HepG2 (cell line): ENCODE measurements around the gene SRSF7. TPM values are rescaled to one million over a fixed set of nuclear protein-coding genes. Genes with fewer than 3 reads are reported as not detected.

Experiments used
- ATAC-seq: fragments of 200-7000 bp; cut with Tn5 transposase; 3 replicates; pipeline ENCODE4 v1.9.1; 2020; ENCODE audit warnings: mild to moderate bottlenecking, moderate library complexity
- BruUV-seq: library from RNA; stranded (reverse); fragments of 400-500 nt; replicated peaks from 2 replicates; lab custom pipeline; 2021; lab: Mats Ljungman, UMichigan
- CTCF ChIA-PET: fragments of 300-600 bp; formaldehyde crosslinking; extraction: SDS; loops from one replicate; lab custom pipeline; 2021; ENCODE audit warnings: low total read pairs, inconsistent platforms, low intra/inter-chr PET ratio; lab: Yijun Ruan, JAX
- POLR2A ChIA-PET: fragments of 350-600 bp; sonication (Branson Sonifier 250); formaldehyde crosslinking; loops from one replicate; lab custom pipeline; 2020; ENCODE audit warnings: antibody characterized with exemption, inconsistent platforms; lab: Yijun Ruan, JAX
- DNase-seq: peaks from one replicate; pipeline ENCODE4 v3.0.0-alpha.2; 2015; ENCODE audit warnings: low spot score
- FAIRE-seq: peaks from 3 replicates; lab custom pipeline; 2011; peaks lifted over from hg19 to GRCh38; lab: Jason Lieb, UNC
- H2AFZ ChIP-seq: one replicate; pipeline ENCODE4 v1.6.1; 2011; ENCODE audit warnings: low read length, inconsistent platforms
- H3K27ac ChIP-seq: fragments of 300-600 bp; 3 replicates; pipeline ENCODE4 v1.8.0; 2011; ENCODE audit warnings: mixed run types, mild to moderate bottlenecking, mixed read lengths, low read length, inconsistent platforms; ENCODE audit not compliant: insufficient read depth; ENCODE audit errors: extremely low read length
- H3K27me3 ChIP-seq, 2 experiments: fragments of 200-600 bp in 1 of 2; 2 replicates in 1 of 2; 3 replicates in 1 of 2; pipeline versions ENCODE4 v1.6.0 to v1.8.0; 2011; ENCODE audit warnings: low read length in 2 of 2, mild to moderate bottlenecking in 2 of 2, moderate library complexity in 2 of 2, inconsistent platforms in 1 of 2; ENCODE audit not compliant: insufficient read depth in 2 of 2, control insufficient read depth in 1 of 2
- H3K36me3 ChIP-seq, 2 experiments: fragments of 200-600 bp in 1 of 2; replicated peaks in 1 of 2; 2 replicates in 1 of 2; 3 replicates in 1 of 2; pipeline versions ENCODE4 v1.5.1 to v1.8.0; 2011; ENCODE audit warnings: low read length in 2 of 2, inconsistent platforms in 1 of 2; ENCODE audit not compliant: insufficient read depth in 2 of 2, control insufficient read depth in 1 of 2
- H3K4me1 ChIP-seq: 2 replicates; pipeline ENCODE4 v1.5.1; 2012; ENCODE audit warnings: low read length, inconsistent platforms; ENCODE audit not compliant: insufficient read depth
- H3K4me2 ChIP-seq: 2 replicates; pipeline ENCODE4 v1.6.0; 2011; ENCODE audit warnings: low read depth, low read length, inconsistent platforms
- H3K4me3 ChIP-seq, 3 experiments: fragments of 200-600 bp in 1 of 3; sonication (generic), shearing (Covaris generic) in 1 of 3; replicated peaks in 1 of 3; 2 replicates each; pipeline ENCODE4 v1.5.1; 2011 to 2016; ENCODE audit warnings: low read length in 3 of 3, inconsistent platforms in 2 of 3, low read depth in 2 of 3, mild to moderate bottlenecking in 2 of 3, control low read depth in 1 of 3, mixed read lengths in 1 of 3; ENCODE audit not compliant: insufficient read depth in 1 of 3
- H3K79me2 ChIP-seq: one replicate; pipeline ENCODE4 v1.6.1; 2011; ENCODE audit warnings: low read length, inconsistent platforms; ENCODE audit not compliant: insufficient read depth
- H3K9ac ChIP-seq: 2 replicates; pipeline ENCODE4 v1.6.0; 2011; ENCODE audit warnings: mild to moderate bottlenecking, low read depth, low read length, inconsistent platforms; ENCODE audit not compliant: insufficient read depth
- H3K9me3 ChIP-seq: 2 replicates; pipeline ENCODE4 v1.5.1; 2012; ENCODE audit warnings: mild to moderate bottlenecking, low read length
- H4K20me1 ChIP-seq: 2 replicates; pipeline ENCODE4 v1.6.0; 2011; ENCODE audit warnings: inconsistent platforms, mild to moderate bottlenecking, low read length, moderate library complexity; ENCODE audit not compliant: insufficient read depth
- MTERF4 ChIP-seq: sonication (generic); formaldehyde crosslinking; IDR thresholded peaks from 2 replicates; pipeline ENCODE4 v1.8.0; 2023; ENCODE audit warnings: mild to moderate bottlenecking, missing genetic modification reagents
- POLR2AphosphoS2 ChIP-seq: IDR thresholded peaks from 2 replicates; pipeline ENCODE4 v1.6.1; 2011; ENCODE audit warnings: low read depth, low read length, improper control_type of control experiment
- POLR2AphosphoS5 ChIP-seq: IDR thresholded peaks from 2 replicates; pipeline ENCODE4 v1.6.1; 2012; ENCODE audit warnings: low read depth, low read length
- POLR2G ChIP-seq: fragments of 200-400 bp; formaldehyde crosslinking; IDR thresholded peaks from 2 replicates; pipeline ENCODE4 v1.6.1; 2018; ENCODE audit warnings: mild to moderate bottlenecking, low read depth, low read length, moderate library complexity
- RBAK ChIP-seq: sonication (generic); formaldehyde crosslinking; IDR thresholded peaks from 2 replicates; pipeline ENCODE4 v1.5.1; 2020; ENCODE audit warnings: mild to moderate bottlenecking, missing genetic modification reagents
- RBFOX2 ChIP-seq: fragments of 200-400 bp; formaldehyde crosslinking; IDR thresholded peaks from 2 replicates; pipeline ENCODE4 v1.6.1; 2017; ENCODE audit warnings: low read depth, mild to moderate bottlenecking, low read length
- RBM22 ChIP-seq: fragments of 200-400 bp; formaldehyde crosslinking; optimal IDR thresholded peaks from 2 replicates; pipeline ENCODE3; 2017; ENCODE audit warnings: mild to moderate bottlenecking, low read length, moderate library complexity
- WGBS: methylation state at CpG from one replicate; pipeline ENCODE4 v1.1.6; 2017; ENCODE audit warnings: low lambda C conversion rate; 5-methylcytosine and 5-hydroxymethylcytosine counted together
- in situ Hi-C: cut with HindIII; loops from 2 replicates; pipeline ENCODE4 v1.10.0; 2017; ENCODE audit warnings: low pct_unique_long_range_greater_than_20kb; ENCODE audit not compliant: extremely low pct_ligation_motif_present
- intact Hi-C: fragments of 100-400 bp; cut with micrococcal nuclease; formaldehyde crosslinking; loops from one replicate; pipeline ENCODE4 v1.10.0; 2022; ENCODE audit not compliant: unreplicated experiment
- polyA plus RNA-seq, 8 experiments: library from polyadenylated mRNA; depleted of rRNA in 3 of 8; stranded (reverse) in 7 of 8; unstranded in 1 of 8; fragments of >200 nt; fragmentation: Illumina TruSeq in 4 of 8; extraction: Trizol in 4 of 8; gene quantifications; 2 replicates each; pipeline versions ENCODE4 v1.2.1 to v1.2.3, GENCODE V29; 2011 to 2016; ENCODE audit warnings: low read depth in 4 of 8, missing spikeins in 1 of 8, mixed read lengths in 1 of 8; ENCODE audit not compliant: insufficient read depth in 1 of 8
- total RNA-seq, 5 experiments: library from RNA; depleted of rRNA; stranded (reverse); fragments of >200 nt; fragmentation: Illumina TruSeq; extraction: Trizol; gene quantifications; 2 replicates each; pipeline ENCODE4 v1.2.3, GENCODE V29; 2016; ENCODE audit warnings: low read depth in 1 of 5

Gene SRSF7
- total and polyA plus RNA-seq, 2 of the 13 experiments (the other 11 are each of a cell fraction or from before 2014, with no cell fraction given) = 172 to 275 TPM

- Histone ChIP-seq H3K27me3 (no peaks in the 10 kb centered on the region; a peak in 1 of 5 replicates), H3K27ac (no peak overlapping the region), H3K4me3 (no peak overlapping the region), H3K4me1 (peaks cover 95% of the 10 kb centered on the region), H3K4me2 (no peak overlapping the region), H2AFZ (no peak overlapping the region), H3K9ac (no peak overlapping the region), H4K20me1 (peaks cover 79% of the 10 kb centered on the region), H3K36me3 (peaks cover 17 to 52% of the 10 kb centered on the region in 2 experiments), H3K79me2 (peaks cover 61% of the 10 kb centered on the region), H3K9me3 (no peaks in the 10 kb centered on the region)
- TF ChIP-seq RBM22 (peak; percentile 39), MTERF4 (CRISPR knock-in tag) (no peak)
- in situ Hi-C loops (loop anchor here (25.0 kb wide), 1 partner anchor 433 kb away; no protein-coding TSS in a partner anchor), intact Hi-C loops (loop anchor here (10.0 kb wide), 1 partner anchor 90 kb away; no protein-coding TSS in a partner anchor)
- no peak for DNase-seq
- WGBS = 96% methylated on average over 9 of the region's 9 CpGs
- POLR2A ChIA-PET = interaction anchor here (1.0 kb wide), 1 partner anchor 13 kb away, joined by 4 read pairs; no protein-coding TSS in a partner anchor
- ATAC-seq = no peak
- CTCF ChIA-PET = no interaction called here
- BruUV-seq = no TSS peak
- FAIRE-seq = no peak
Observed at GRCh38 chr2:38745267-38745666, 5.9 kb downstream of the SRSF7 start.

- CTCF ChIA-PET = no interaction called here
Observed at GRCh38 chr2:38744399-38744780, 6.8 kb downstream of the SRSF7 start.

More at GRCh38 chr2:38744399-38744780, 6.8 kb downstream of the SRSF7 start:
- Histone ChIP-seq H3K36me3 (peaks cover 17 to 53% of the 10 kb centered on the region in 2 experiments), H3K9me3 (no peaks in the 10 kb centered on the region), H2AFZ (no peak overlapping the region), H3K4me1 (peaks cover 90% of the 10 kb centered on the region), H3K79me2 (peaks cover 53% of the 10 kb centered on the region), H3K4me3 (no peak overlapping the region), H3K27me3 (no peaks in the 10 kb centered on the region), H3K4me2 (no peak overlapping the region), H4K20me1 (peaks cover 71% of the 10 kb centered on the region), H3K27ac (no peak overlapping the region), H3K9ac (no peak overlapping the region)
- BruUV-seq = no TSS peak
- ATAC-seq (no peak), DNase-seq (no peak), FAIRE-seq (no peak)
- POLR2A ChIA-PET = interaction anchor here (1.2 to 2.4 kb wide), 3 partner anchors 10 to 202 kb away, joined by 3 to 16 read pairs (median 4); no protein-coding TSS in a partner anchor
- intact Hi-C loops = loop anchor here (5.0 to 10.0 kb wide), 2 partner anchors 90 to 427 kb away; no protein-coding TSS in a partner anchor
- 81% methylated on average over 2 of the region's 2 CpGs for WGBS
- TF ChIP-seq RBAK (CRISPR knock-in tag) (no peak), POLR2AphosphoS2 (0 out of 2 replicates have a peak, but pooled peaks have one; percentile 31), RBFOX2 (peak; percentile 59; the same call in 1 of the 2 replicates), POLR2G (0 out of 2 replicates have a peak, but pooled peaks have one; percentile 5), POLR2AphosphoS5 (0 out of 2 replicates have a peak, but pooled peaks have one; percentile 22), RBM22 (peak; percentile 55)
- in situ Hi-C loops = loop anchor here (25.0 kb wide), 1 partner anchor 432 kb away; no protein-coding TSS in a partner anchor
